IMR-90 (cell line): ENCODE measurements around the gene OAF. TPM values are rescaled to one million over a fixed set of nuclear protein-coding genes. Genes with fewer than 3 reads are reported as not detected.

Source experiments
- ATAC-seq: fragments of 200-7000 bp; cut with Tn5 transposase; 2 replicates; pipeline ENCODE4 v1.9.1; 2020; ENCODE audit warnings: low read depth, mild to moderate bottlenecking, moderate library complexity
- BruUV-seq: library from RNA; stranded (reverse); fragments of 400-500 nt; replicated peaks from 2 replicates; lab custom pipeline; 2021; lab: Mats Ljungman, UMichigan
- CTCF ChIA-PET: fragments of 300-600 bp; formaldehyde crosslinking; extraction: SDS; loops from one replicate; lab custom pipeline; 2021; ENCODE audit warnings: antibody characterized with exemption; lab: Yijun Ruan, JAX
- POLR2A ChIA-PET: fragments of 300-600 bp; sonication (Branson Sonifier 250); formaldehyde crosslinking; loops from one replicate; lab custom pipeline; 2022; ENCODE audit warnings: antibody characterized with exemption; ENCODE audit not compliant: unreplicated experiment; lab: Charles Lee
- DNase-seq: peaks from one replicate; pipeline ENCODE4 v3.0.0; 2013
- H2AFZ ChIP-seq: replicated peaks from 2 replicates; pipeline ENCODE3; 2013; ENCODE audit warnings: low read length, mild to moderate bottlenecking; ENCODE audit not compliant: poor library complexity
- H2AK5ac ChIP-seq: 2 replicates; pipeline ENCODE4 v1.6.1; 2013; ENCODE audit warnings: low read depth, low read length, inconsistent platforms
- H2AK9ac ChIP-seq: replicated peaks from 2 replicates; pipeline ENCODE3; 2013; ENCODE audit warnings: mild to moderate bottlenecking, low read depth, low read length, moderate library complexity; ENCODE audit not compliant: poor library complexity
- H2BK120ac ChIP-seq: 2 replicates; pipeline ENCODE4 v1.6.1; 2013; ENCODE audit warnings: low read depth, low read length, inconsistent platforms
- H2BK15ac ChIP-seq: 3 replicates; pipeline ENCODE4 v1.6.1; 2013; ENCODE audit warnings: low read depth, low read length, inconsistent platforms
- H2BK20ac ChIP-seq: 2 replicates; pipeline ENCODE4 v1.6.1; 2013; ENCODE audit warnings: low read depth, mild to moderate bottlenecking, inconsistent platforms, low read length, moderate library complexity
- H2BK5ac ChIP-seq: 2 replicates; pipeline ENCODE4 v1.6.1; 2013; ENCODE audit warnings: mild to moderate bottlenecking, low read depth, low read length, inconsistent platforms; ENCODE audit not compliant: poor library complexity, severe bottlenecking
- H3K14ac ChIP-seq: replicated peaks from 2 replicates; pipeline ENCODE4 v1.6.1; 2013; ENCODE audit warnings: low read depth, low read length, inconsistent platforms
- H3K18ac ChIP-seq: 2 replicates; pipeline ENCODE4 v1.6.1; 2013; ENCODE audit warnings: low read depth, low read length, control low read depth
- H3K23ac ChIP-seq: 2 replicates; pipeline ENCODE4 v1.6.1; 2013; ENCODE audit warnings: low read depth, low read length, inconsistent platforms
- H3K27ac ChIP-seq: 2 replicates; pipeline ENCODE4 v1.5.1; 2013; ENCODE audit warnings: mild to moderate bottlenecking, control low read depth, low read length; ENCODE audit not compliant: insufficient read depth
- H3K27me3 ChIP-seq: 2 replicates; pipeline ENCODE4 v1.6.1; 2013; ENCODE audit warnings: low read length; ENCODE audit not compliant: control insufficient read depth, insufficient read depth
- H3K36me3 ChIP-seq: 2 replicates; pipeline ENCODE4 v1.6.1; 2013; ENCODE audit warnings: low read length, mixed read lengths; ENCODE audit not compliant: control insufficient read depth, insufficient read depth
- H3K4ac ChIP-seq: 2 replicates; pipeline ENCODE4 v1.6.1; 2013; ENCODE audit warnings: low read depth, low read length, inconsistent platforms
- H3K4me1 ChIP-seq: 2 replicates; pipeline ENCODE4 v1.6.1; 2013; ENCODE audit warnings: low read length, mixed read lengths; ENCODE audit not compliant: control insufficient read depth, insufficient read depth
- H3K4me2 ChIP-seq: 2 replicates; pipeline ENCODE4 v1.6.1; 2013; ENCODE audit warnings: low read depth, mild to moderate bottlenecking, control low read depth, low read length, moderate library complexity
- H3K4me3 ChIP-seq: 2 replicates; pipeline ENCODE4 v1.5.1; 2013; ENCODE audit warnings: low read depth, mild to moderate bottlenecking, control low read depth, low read length, moderate library complexity; ENCODE audit not compliant: insufficient read depth
- H3K56ac ChIP-seq: 2 replicates; pipeline ENCODE4 v1.6.1; 2013; ENCODE audit warnings: low read length, inconsistent platforms; ENCODE audit not compliant: insufficient read depth; ENCODE audit errors: extremely low read depth
- H3K79me1 ChIP-seq, 2 experiments: 2 replicates each; pipeline ENCODE4 v1.6.1; 2013; ENCODE audit warnings: low read length in 2 of 2, inconsistent platforms in 1 of 2, low read depth in 1 of 2
- H3K9ac ChIP-seq: 2 replicates; pipeline ENCODE4 v1.6.1; 2013; ENCODE audit warnings: low read depth, low read length, control low read depth
- H3K9me1 ChIP-seq: 2 replicates; pipeline ENCODE4 v1.6.1; 2013; ENCODE audit warnings: low read length, inconsistent platforms; ENCODE audit not compliant: insufficient read depth
- H3K9me3 ChIP-seq: 2 replicates; pipeline ENCODE4 v1.6.1; 2013; ENCODE audit warnings: low read length; ENCODE audit not compliant: control insufficient read depth, insufficient read depth
- H4K20me1 ChIP-seq: 2 replicates; pipeline ENCODE4 v1.6.1; 2013; ENCODE audit warnings: low read length, inconsistent platforms; ENCODE audit not compliant: insufficient read depth
- H4K5ac ChIP-seq: 2 replicates; pipeline ENCODE4 v1.6.1; 2013; ENCODE audit warnings: mild to moderate bottlenecking, low read depth, low read length, control low read depth
- H4K8ac ChIP-seq, 2 experiments: 2 replicates each; pipeline ENCODE4 v1.6.1; 2013; ENCODE audit warnings: low read depth in 2 of 2, low read length in 2 of 2, control low read depth in 1 of 2, inconsistent platforms in 1 of 2
- H4K91ac ChIP-seq: 2 replicates; pipeline ENCODE4 v1.6.1; 2013; ENCODE audit warnings: low read depth, low read length, inconsistent platforms; ENCODE audit not compliant: insufficient read depth
- BHLHE40 ChIP-seq: fragments of 150-350 bp; IDR thresholded peaks from 2 replicates; pipeline ENCODE4 v1.6.1; 2016; ENCODE audit warnings: mild to moderate bottlenecking, low read depth, low read length
- CEBPB ChIP-seq: IDR thresholded peaks from 2 replicates; pipeline ENCODE4 v1.6.1; 2012; ENCODE audit warnings: low read depth, low read length, improper control_type of control experiment
- CHD1 ChIP-seq: IDR thresholded peaks from 2 replicates; pipeline ENCODE4 v1.6.1; 2012; ENCODE audit warnings: low read depth, low read length, improper control_type of control experiment
- MAFK ChIP-seq: IDR thresholded peaks from 2 replicates; pipeline ENCODE4 v1.6.1; 2012; ENCODE audit warnings: low read depth, low read length, improper control_type of control experiment
- MAZ ChIP-seq: IDR thresholded peaks from 2 replicates; pipeline ENCODE4 v1.6.1; 2012; ENCODE audit warnings: low read depth, mild to moderate bottlenecking, low read length, improper control_type of control experiment, moderate library complexity, borderline replicate concordance
- NFE2L2 ChIP-seq: fragments of 150-350 bp; IDR thresholded peaks from 2 replicates; pipeline ENCODE4 v1.6.1; 2016; ENCODE audit warnings: low read depth, mild to moderate bottlenecking, low read length
- RAD21 ChIP-seq: IDR thresholded peaks from 2 replicates; pipeline ENCODE4 v1.6.1; 2012; ENCODE audit warnings: low read length, improper control_type of control experiment
- RCOR1 ChIP-seq: IDR thresholded peaks from 2 replicates; pipeline ENCODE4 v1.6.1; 2012; ENCODE audit warnings: mild to moderate bottlenecking, low read length, improper control_type of control experiment; ENCODE audit not compliant: insufficient replicate concordance
- RFX5 ChIP-seq: IDR thresholded peaks from 2 replicates; pipeline ENCODE4 v1.8.0; 2012; ENCODE audit warnings: low read depth, mild to moderate bottlenecking, low read length, moderate library complexity
- WGBS, 2 experiments: methylation state at CpG; one replicate each; pipeline versions ENCODE4 v1.1.5 to v1.1.7; 2013; ENCODE audit warnings: missing lambda C conversion rate in 2 of 2; ENCODE audit not compliant: insufficient read length in 1 of 2; ENCODE audit errors: extremely low coverage in 2 of 2; 5-methylcytosine and 5-hydroxymethylcytosine counted together
- dilution Hi-C: fragments of 300-500 bp; cut with HindIII; formaldehyde crosslinking; loops from one replicate; pipeline ENCODE4 v1.14.3; 2018; ENCODE audit warnings: low sequenced_read_pairs; ENCODE audit not compliant: unreplicated experiment
- in situ Hi-C: fragments of 300-500 bp; cut with MboI; formaldehyde crosslinking; loops from 3 replicates; pipeline ENCODE4 v1.14.3; 2019; ENCODE audit warnings: low sequenced_read_pairs, inconsistent platforms, mixed read lengths
- intact Hi-C: fragments of 100-400 bp; cut with micrococcal nuclease; formaldehyde crosslinking; loops from 2 replicates; pipeline ENCODE4 v1.10.0; 2022
- polyA plus RNA-seq, 3 experiments: library from polyadenylated mRNA; depleted of rRNA; stranded (reverse); fragments of >200 nt; gene quantifications; 2 replicates each; pipeline ENCODE4 v1.2.3, GENCODE V29; 2012; ENCODE audit warnings: low replicate concordance in 1 of 3
- total RNA-seq: library from RNA; depleted of rRNA; stranded (reverse); fragments of >200 nt; gene quantifications from 2 replicates; pipeline ENCODE4 v1.2.3, GENCODE V29; 2012
- TF ChIP-seq, protein P1 (sequence below): conservative IDR thresholded peaks from 2 replicates; pipeline ENCODE4 v1.5.1; 2012; ENCODE audit warnings: mild to moderate bottlenecking, low read depth, low read length, improper control_type of control experiment
- TF ChIP-seq, protein P2 (sequence below): fragments of 150-350 bp; IDR thresholded peaks from 2 replicates; pipeline ENCODE4 v1.6.1; 2017; ENCODE audit warnings: mild to moderate bottlenecking, antibody characterized with exemption, low read length, low read depth

OAF gene
- total and polyA plus RNA-seq, 2 of the 4 experiments (the other 2 are of a cell fraction), result 9.9 to 42.0 TPM

- no peak overlapping the region for H3K14ac ChIP-seq
- no peaks in the 10 kb centered on the region for H3K9me3 ChIP-seq
- no peaks in the 10 kb centered on the region for H4K20me1 ChIP-seq
- no TSS peak for BruUV-seq
- H3K27ac ChIP-seq, result no peak overlapping the region
- H4K91ac ChIP-seq, result no peak overlapping the region
- dilution Hi-C loops (no loop called here), in situ Hi-C loops (no loop called here), intact Hi-C loops (no loop called here)
- H3K23ac ChIP-seq, result no peak overlapping the region
- DNase-seq (no peak), ATAC-seq (no peak)
- H3K4ac ChIP-seq, result no peak overlapping the region
- no peak overlapping the region for H3K18ac ChIP-seq
- peaks cover 73% of the 10 kb centered on the region for H3K27me3 ChIP-seq
- WGBS, 2 experiments, result 20% methylated on average over 1 of the region's 4 CpGs; no CpG with 5 or more reads in 1 of the 2 experiments
- H2BK5ac ChIP-seq, result no peak overlapping the region
- H4K8ac ChIP-seq, result no peak overlapping the region
- no peak overlapping the region for H2AFZ ChIP-seq
- no peak overlapping the region for H3K4me2 ChIP-seq
- no peak overlapping the region for H4K5ac ChIP-seq
- H3K9ac ChIP-seq, result no peak overlapping the region
- no peaks in the 10 kb centered on the region for H3K9me1 ChIP-seq
- H3K4me3 ChIP-seq, result no peak overlapping the region
- no peak overlapping the region for H2AK5ac ChIP-seq
- no peak overlapping the region for H2BK15ac ChIP-seq
- CTCF ChIA-PET, result no interaction called here
- H3K79me1 ChIP-seq, result no peaks in the 10 kb centered on the region
- no peaks in the 10 kb centered on the region for H3K36me3 ChIP-seq
- POLR2A ChIA-PET, result no interaction called here
- no peak overlapping the region for H2BK20ac ChIP-seq
- H2AK9ac ChIP-seq, result no peak overlapping the region
- H3K4me1 ChIP-seq, result no peaks in the 10 kb centered on the region
- no peak overlapping the region for H3K56ac ChIP-seq
- TF ChIP-seq MAZ (no peak), RAD21 (no peak), RCOR1 (no peak), CEBPB (no peak), CHD1 (no peak), RFX5 (no peak), BHLHE40 (no peak), NFE2L2 (no peak), MAFK (no peak)
- TF ChIP-seq, protein P1, sequence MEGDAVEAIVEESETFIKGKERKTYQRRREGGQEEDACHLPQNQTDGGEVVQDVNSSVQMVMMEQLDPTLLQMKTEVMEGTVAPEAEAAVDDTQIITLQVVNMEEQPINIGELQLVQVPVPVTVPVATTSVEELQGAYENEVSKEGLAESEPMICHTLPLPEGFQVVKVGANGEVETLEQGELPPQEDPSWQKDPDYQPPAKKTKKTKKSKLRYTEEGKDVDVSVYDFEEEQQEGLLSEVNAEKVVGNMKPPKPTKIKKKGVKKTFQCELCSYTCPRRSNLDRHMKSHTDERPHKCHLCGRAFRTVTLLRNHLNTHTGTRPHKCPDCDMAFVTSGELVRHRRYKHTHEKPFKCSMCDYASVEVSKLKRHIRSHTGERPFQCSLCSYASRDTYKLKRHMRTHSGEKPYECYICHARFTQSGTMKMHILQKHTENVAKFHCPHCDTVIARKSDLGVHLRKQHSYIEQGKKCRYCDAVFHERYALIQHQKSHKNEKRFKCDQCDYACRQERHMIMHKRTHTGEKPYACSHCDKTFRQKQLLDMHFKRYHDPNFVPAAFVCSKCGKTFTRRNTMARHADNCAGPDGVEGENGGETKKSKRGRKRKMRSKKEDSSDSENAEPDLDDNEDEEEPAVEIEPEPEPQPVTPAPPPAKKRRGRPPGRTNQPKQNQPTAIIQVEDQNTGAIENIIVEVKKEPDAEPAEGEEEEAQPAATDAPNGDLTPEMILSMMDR, result no peak
- TF ChIP-seq, protein P2, sequence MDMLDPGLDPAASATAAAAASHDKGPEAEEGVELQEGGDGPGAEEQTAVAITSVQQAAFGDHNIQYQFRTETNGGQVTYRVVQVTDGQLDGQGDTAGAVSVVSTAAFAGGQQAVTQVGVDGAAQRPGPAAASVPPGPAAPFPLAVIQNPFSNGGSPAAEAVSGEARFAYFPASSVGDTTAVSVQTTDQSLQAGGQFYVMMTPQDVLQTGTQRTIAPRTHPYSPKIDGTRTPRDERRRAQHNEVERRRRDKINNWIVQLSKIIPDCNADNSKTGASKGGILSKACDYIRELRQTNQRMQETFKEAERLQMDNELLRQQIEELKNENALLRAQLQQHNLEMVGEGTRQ, result no peak
- H2BK120ac ChIP-seq, result no peak overlapping the region
Measured at GRCh38 chr11:120256178-120256577, 45.3 kb downstream of the OAF start.
